ENCODE results near the gene PRCC.

PRCC gene

GRCh38 chr1:156766298-156767100, 836 bp upstream of the PRCC start:
- H3K4me3 ChIP-seq: peak overlapping the region; percentile 76
- TF ChIP-seq, protein P1, sequence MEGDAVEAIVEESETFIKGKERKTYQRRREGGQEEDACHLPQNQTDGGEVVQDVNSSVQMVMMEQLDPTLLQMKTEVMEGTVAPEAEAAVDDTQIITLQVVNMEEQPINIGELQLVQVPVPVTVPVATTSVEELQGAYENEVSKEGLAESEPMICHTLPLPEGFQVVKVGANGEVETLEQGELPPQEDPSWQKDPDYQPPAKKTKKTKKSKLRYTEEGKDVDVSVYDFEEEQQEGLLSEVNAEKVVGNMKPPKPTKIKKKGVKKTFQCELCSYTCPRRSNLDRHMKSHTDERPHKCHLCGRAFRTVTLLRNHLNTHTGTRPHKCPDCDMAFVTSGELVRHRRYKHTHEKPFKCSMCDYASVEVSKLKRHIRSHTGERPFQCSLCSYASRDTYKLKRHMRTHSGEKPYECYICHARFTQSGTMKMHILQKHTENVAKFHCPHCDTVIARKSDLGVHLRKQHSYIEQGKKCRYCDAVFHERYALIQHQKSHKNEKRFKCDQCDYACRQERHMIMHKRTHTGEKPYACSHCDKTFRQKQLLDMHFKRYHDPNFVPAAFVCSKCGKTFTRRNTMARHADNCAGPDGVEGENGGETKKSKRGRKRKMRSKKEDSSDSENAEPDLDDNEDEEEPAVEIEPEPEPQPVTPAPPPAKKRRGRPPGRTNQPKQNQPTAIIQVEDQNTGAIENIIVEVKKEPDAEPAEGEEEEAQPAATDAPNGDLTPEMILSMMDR (IDR thresholded peaks at IDR 0.05): no peak
- peak overlapping the region; percentile 67 to 81 for H3K27ac ChIP-seq
- DNase-seq (ENCODE audit: low spot score): no peak

GRCh38 chr1:156767879-156768604, 707 bp downstream of the PRCC start:
- TF ChIP-seq, protein P1 (IDR thresholded peaks at IDR 0.05): no peak
- peak overlapping the region; percentile 89 to 91 for H3K27ac ChIP-seq
- peak overlapping the region; percentile 92 for H3K4me3 ChIP-seq
- peak; percentile 78 for DNase-seq (ENCODE audit: low spot score)

DNA sequence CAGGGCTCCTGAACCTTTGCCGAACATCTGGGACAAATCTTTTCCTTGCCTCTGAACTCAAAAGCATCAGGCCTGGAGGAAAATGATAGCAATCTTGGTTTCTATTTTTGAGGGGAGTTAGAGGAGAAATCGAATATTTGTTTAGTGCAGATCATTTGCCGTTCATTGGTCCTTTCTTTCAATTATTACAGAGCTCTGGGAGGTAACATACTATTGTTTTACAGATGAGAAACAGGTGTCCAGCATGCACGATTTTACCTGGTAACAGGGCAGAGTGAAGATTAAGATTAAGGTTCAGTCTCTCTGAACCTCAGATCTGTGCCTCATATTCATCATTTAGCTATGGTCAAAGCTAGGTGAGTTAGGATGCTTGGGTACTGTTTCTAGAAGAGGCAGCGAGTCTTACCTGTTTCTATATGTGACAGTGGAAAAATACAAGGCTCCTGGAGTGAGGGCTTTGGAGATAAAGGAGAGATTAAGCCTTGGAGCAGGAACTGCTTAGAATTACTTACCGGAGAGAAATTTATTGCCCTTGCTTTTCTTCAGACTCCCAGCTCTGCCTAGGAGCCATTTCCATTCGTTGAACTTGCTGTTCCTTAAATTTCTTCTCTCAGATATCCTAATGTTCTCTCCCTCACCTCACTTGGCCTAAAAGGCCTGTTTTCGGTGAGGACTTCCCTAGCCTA, 1.4 kb downstream of the PRCC start:
- Histone ChIP-seq H3K27ac (no peak overlapping the region), H3K4me3 (peak overlapping the region; percentile 92)
- TF ChIP-seq, protein P1 (IDR thresholded peaks at IDR 0.05): no peak
- DNase-seq (ENCODE audit: low spot score): no peak

GRCh38 chr1:156772222-156772621, 4.9 kb downstream of the PRCC start:
- Histone ChIP-seq H3K4me3 (no peak overlapping the region), H3K27ac (no peak overlapping the region)
- TF ChIP-seq, protein P1 (IDR thresholded peaks at IDR 0.05): no peak
- no peak for DNase-seq (ENCODE audit: low spot score)

DNA sequence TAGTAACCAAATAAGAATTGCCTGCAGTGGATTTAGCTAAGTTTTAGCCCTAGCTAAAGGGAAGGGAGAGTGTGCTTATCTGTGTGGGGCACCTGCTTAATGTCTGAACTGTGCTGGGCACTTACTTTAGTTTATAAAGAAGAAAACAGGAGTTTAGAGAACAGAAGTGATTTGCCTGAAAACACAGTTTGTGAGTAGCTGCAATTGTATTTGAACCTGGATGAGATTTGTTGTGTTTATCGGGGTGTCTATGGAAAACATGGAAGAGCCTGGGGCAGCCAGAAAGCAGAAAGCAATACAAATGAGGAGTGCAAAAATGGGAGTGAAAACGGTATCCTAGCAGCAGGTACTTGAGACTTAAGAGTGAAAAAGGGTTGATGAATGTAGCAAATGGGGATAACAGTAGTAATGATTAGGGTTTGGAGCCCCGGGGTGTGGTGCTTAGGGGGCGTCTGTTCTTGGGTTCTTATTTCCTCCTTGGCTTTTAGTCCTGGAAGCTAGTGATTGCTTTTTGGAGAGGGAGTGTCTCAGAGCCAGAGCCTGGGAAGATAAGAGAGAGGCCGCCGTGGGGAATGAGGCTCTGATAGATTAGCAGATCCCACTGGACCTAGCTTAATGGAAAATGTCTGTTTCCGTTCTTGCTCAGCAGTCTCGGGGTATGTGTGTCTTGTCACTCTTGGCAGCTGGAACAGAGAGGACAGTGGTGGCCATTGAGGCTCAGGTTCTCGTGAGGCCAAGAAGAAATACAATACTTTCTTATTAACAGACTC, 5.6 kb downstream of the PRCC start:
- TF ChIP-seq, protein P1 (IDR thresholded peaks at IDR 0.05): no peak
- H3K4me3 ChIP-seq: peak overlapping the region; percentile 27
- DNase-seq (ENCODE audit: low spot score): no peak
- H3K27ac ChIP-seq: peak overlapping the region; percentile 5 to 35

GRCh38 chr1:156773607-156774006, 6.3 kb downstream of the PRCC start:
- DNase-seq (ENCODE audit: low spot score): no peak
- peak overlapping the region; percentile 27 for H3K4me3 ChIP-seq
- H3K27ac ChIP-seq: peak overlapping the region; percentile 5 to 35
- TF ChIP-seq, protein P1 (IDR thresholded peaks at IDR 0.05): no peak

Data from coronary artery (tissue), 2 donors.